ENCODE measurements around the gene FHAD1.

The FHAD1 gene

DNA sequence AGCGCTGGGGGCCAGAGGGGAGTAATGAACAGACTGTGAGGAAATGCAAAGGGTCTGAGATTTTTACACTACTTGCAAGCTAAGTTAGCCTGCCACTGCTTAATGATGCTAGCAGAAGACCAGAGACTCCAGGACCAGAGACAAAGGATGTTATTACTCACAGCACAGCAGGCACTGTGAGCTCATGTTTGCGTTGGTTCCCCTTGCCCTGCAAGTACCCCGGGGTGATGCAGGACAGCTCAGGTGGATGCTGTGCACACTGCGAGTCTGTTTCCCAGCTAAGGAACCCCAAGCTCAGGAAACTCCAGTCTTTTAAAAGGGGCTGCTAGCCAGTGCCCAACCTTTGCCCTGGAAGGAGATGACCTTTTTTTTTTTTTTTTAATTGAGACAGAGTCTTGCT is 1.2 kb downstream of the FHAD1 start:
- no peak for DNase-seq (ENCODE audit: low read depth in 2 of 2)

DNA sequence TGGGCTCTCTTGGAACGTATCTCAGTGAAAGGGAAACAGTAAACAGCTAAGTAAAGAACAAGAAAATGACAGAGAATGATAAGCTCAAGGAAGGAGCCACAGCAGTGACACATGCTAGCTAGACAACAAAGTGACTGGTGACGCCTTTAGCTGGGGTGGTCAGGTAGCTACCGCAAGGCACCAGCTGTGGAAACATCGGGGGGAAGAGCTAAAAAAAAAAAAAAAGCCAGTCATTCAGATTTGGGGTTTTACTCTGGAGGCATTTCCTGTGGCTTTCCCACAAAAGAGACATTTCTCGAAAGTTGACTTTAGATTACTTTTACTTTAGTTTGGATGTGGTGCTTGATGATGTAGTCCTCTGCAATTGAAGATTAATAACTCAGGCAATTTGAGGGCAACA is 2.1 kb downstream of the FHAD1 start:
- peak; percentile 51 to 52 for DNase-seq (ENCODE audit: low read depth in 2 of 2)

DNA sequence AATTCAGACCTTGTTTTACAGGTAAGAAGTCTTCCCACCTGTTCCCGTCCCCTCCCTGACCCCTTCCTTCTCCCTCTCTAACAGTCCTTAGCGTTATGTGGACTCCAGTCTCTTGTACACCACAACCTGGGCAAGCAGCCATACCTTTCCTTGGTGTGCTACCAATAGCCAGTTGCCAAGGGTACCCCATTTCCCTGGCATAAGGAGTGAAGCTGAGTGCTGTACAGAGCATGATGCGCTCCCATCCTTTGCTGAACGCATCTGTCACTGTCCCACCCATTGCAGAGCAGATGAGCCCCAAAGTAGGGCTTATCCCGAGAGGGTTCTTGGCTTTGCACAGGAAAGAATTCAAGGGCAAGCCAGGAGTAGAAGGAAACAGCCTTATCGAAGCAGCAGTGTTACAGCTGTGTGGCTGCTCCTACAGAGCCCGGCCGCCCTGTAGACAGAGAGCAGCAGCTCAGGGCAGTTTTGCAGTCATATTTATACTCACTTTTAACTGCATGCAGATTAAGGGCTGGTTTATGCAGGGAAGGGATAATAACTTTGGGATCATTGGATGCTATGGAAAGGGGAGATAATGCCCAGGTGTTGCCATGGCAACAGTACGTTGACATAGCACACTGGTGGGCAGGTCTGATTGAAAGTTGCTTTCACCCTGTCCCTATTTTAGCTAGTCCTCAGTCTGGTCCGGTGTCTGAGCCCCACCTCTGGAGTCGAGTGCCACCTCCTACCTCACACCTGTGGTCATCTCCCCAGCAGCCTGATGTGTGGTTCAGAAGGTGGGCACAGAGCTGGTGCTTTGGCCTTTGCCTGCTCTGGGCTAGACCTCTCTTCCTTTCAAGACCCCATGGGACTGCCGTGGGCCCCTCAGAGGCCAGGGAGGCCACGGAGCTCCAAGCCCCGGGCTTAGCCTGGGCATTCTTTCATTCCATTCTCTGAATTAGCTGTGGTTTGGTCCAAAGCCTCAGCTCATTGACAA is 5.1 kb downstream of the FHAD1 start:
- no peak for DNase-seq (ENCODE audit: low read depth in 2 of 2)

DNA sequence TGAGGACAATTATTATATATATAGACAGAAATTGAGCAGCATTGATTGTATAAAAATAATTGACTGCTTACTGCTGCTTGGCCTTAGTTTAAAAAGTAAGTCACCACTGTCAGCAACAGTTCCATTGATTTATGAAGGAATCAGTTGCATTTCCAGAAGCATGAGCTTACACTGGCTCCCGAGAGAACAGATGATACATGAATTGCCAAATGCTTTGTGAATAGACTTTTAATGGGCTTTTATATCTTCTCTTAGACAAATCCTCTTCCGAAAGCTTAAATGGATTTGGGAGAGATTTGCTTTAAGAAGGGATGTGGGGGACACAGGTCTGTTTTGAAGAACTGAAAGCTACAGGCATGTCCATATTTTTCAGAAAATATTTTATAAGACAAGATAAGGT is 7.5 kb downstream of the FHAD1 start:
- DNase-seq (ENCODE audit: low read depth in 2 of 2) = no peak

DNA sequence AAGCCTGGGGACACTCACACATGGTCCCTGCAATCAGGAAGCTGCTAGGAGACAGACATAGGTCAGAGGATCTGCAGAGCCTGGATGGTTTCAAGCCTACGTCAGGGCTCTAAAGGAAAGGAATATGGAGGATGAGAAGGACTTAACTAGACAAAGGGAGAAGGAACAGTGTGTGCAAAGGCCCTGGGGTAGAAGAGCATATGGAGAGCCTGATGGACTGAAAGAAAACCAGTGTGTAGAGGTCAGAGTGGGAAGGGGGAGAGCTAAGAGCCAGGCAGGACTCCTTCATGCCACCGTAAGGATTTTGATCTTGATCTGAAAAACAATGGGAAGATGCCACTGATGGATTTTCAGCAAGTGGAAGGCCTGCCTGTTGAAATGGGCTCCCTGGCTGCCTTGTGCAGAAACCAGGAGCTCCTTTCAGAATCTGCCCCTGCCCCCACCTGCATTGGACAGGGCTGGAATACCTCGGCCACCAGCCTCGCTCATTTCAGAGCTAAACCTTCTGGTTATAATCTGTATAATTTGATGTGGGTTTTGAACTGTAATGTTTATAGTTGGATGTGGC is 8.6 kb downstream of the FHAD1 start:
- no peak for DNase-seq (ENCODE audit: low read depth in 2 of 2)

DNA sequence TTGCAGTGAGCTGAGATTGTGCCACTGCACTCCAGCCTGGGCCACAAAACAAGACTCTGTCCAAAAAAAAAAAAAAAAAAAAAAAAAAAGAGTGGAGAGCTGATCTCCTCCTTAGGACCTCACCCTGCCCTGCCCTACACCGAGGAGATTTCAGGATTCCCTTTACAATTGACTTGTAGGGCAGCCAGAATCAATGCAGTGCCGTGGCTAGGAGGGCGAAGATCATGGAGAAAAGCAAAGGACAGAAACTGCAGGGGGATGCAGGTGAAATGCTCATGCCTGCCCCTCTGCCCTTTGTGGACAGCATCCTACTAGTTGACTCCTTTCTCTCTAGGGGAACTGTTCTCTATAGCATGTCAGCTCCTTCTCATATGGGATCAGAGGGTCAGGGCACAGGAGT is 9.6 kb downstream of the FHAD1 start:
- DNase-seq (ENCODE audit: low read depth in 2 of 2) = no peak

DNA sequence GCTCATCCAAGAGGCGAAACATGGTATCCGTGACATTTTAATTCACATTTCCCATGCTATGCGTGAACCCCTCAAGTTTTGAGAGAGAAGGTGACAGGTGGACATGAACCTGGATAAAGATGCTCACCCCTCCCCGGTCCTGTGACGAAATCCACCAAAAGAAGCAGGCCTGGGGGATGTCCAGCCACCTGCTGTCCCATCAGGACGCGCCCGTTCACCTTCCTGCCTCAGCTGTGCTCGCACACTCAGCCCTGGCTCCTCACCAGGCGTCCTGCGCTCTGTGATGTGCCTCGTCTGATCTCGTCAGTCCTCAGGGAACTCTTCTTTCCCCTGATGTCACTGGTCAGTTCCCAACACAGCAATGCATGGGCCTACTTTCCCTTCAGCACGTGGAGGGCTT is 10.3 kb downstream of the FHAD1 start:
- DNase-seq (ENCODE audit: low read depth in 2 of 2) = no peak

DNA sequence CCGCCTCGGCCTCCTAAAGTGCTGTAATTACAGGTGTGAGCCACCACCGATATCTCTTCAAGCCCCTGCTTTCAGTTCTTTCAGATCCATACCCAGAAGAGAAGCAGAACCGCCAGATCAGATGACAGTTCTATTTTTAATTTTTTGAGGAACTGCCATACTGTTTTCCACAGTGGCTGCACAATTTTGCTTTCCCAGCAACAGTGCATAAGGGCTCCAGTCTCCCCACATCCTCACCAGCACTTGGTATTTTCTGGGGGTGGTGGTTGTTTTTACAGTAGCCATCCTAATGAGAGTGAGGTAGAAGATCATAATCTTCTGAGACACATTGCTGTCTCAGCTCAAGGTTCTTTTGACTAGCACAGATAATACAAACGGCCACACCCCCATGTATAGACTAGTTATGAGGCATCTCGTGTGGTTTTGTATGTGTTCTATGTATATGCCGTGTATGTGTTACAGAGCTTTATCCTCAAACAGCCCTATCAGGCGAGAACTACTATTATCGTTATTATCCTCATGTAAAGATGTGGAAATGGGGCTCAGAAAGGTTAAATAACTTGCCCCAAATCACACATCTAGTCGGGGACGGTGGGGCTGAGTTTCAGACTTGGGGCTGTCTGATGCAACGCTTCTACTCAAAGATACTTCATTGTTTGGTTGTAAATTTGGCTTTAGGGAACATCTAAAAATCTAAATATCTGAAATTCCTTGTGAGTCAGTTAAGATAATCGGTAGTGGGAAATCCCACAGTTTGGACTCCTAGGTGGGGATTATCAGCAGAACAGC is 12.0 kb downstream of the FHAD1 start:
- no peak for DNase-seq (ENCODE audit: low read depth in 2 of 2)

DNA sequence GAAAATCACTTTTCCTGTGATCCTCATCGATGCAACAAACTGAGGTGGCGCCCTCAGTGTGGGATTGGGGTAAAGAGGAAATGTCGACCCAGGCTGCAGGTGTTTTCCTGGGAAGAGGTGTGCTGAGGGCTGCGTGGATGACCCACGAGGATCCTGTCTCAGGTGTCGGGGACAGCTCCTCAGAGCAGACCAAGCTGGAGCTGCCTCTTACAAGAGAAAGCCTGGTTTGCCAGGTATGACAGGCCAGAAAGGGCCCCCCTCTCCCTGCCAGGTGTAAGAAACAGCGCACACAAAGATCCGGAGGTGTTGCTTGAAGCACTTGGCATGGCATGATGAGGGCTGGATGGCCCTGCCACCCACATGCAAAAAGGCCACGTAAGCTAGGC is 12.6 kb downstream of the FHAD1 start:
- no peak for DNase-seq (ENCODE audit: low read depth in 2 of 2)

DNA sequence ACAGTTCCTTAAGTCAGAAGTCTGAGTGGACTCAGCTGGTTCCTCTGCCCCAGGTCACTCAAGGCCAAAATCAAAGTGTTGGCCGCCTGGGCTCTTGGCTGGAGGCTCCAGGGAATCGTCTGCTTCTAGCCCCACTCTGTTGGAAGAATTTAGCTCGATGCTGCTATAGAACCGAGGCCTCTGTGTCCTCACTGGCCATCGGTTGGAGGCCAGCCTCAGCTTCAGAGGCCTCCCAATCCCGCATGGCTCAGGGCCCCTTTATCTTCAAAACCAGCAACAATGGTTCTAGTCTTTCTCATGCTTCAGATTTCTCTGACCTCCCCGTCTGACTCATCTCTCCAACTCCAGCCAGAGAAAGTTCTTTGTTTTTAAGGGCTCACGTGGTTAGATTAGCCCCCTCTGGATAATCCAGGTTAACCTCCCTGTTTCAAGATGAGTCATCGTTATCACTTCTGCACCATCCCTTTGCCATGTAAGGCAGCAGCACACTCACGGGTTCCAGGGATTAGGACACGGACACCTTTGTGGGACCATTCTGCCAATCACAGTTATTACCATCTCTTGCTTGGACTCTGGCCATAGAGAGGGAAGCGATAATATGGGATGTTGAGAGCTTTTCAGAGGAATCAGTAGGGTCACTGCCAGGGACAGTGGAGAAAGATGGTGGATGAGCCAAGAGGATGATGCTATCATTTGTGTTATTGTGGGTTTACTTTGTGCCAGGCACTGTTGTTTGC is 13.6 kb downstream of the FHAD1 start:
- no peak for DNase-seq (ENCODE audit: low read depth in 2 of 2)

DNA sequence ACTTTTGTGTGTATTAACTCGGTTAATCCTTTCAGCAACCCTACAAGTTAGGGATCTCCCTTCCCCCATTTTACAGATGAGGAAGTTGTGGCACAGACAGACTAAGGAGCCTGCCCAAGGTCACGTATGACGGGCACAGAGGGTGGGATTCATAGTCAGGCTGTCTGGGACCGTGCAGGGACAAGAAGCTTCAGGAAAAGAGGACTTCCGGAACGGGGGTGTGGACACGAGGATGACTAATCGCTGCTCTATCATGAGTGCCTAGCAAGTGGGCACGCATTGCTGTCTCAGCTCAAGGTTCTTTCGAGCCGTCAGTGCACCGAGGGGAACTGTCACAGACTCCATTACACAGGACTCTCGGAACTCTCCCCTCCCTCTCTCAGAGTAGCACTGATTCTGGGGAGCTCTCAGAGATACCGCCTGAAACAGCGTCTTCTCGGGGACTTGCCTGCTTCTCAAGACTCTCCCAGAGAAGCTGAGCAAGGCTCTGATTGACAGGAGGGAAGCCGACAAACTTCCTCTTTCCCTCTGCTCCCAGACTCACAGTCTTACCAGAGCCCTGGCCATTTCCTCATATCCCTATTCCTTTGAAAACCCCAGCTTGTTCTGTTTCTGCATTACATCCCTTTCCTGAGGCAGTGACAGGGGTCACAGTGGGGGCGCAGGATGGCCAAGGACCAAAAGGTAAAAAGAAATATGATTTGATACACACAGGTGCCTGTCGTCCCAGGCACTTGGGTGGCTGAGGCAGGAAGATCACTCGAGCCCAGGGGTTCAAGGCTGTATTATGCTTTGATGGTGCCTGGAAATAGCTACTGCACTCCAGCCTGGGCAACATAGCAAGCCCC is 14.4 kb downstream of the FHAD1 start:
- peak; percentile 15 to 25 for DNase-seq (ENCODE audit: low read depth in 2 of 2)

DNA sequence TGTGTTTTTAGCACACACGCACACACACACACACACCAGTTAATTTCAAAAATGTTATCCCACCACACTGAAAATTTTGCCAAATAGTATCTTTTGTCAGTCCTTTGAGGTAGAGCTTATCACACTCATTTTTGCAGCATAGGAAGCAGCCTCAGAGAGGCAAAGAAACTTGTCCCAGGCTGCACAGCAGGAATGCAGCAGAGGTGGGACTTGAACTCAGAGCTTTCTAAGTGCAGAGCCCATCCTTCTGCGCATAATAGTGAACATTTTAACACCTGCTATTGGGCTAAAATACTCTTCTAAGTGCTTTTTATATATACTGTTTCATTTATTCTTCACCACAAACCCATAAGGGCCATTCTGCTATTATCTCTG is 15.0 kb downstream of the FHAD1 start:
- DNase-seq (ENCODE audit: low read depth in 2 of 2) = no peak

DNA sequence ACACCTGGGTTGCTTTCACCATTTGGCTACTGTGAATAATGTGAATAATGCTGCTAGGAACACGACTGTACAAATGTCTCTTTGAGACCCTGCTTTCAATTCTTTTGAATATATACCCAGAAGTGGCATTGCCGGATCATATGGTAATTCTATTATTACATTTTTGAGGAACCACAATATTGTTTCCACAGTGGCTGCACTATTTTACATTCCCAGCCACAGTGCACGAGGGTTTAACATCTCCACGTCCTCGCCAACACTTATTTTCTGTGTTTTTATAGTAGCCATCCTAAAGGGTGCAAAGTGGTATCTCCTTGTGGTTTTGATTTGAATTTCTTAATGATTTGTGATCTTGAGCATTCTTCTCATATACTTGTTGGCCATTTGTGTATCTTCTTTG is 15.7 kb downstream of the FHAD1 start:
- no peak for DNase-seq (ENCODE audit: low read depth in 2 of 2)

DNA sequence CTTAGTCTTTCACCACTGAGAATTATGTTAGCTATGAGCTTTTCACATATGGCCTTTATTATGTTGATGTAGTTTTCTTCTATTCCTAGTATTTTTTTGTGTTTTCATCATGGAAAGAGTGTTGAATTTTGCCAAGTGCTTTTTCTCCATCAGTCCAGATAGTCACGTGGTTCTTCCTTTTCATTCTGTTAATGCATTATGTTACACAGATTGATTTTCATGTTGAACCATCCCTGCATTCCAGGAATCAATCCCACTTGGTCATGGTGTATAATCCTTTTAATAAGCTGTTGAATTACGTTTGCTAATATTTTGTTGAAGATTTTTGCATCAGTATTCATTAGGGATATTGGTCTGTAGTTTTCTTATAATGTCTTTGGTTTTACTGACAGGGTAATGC is 17.7 kb downstream of the FHAD1 start:
- DNase-seq (ENCODE audit: low read depth in 2 of 2) = no peak

DNA sequence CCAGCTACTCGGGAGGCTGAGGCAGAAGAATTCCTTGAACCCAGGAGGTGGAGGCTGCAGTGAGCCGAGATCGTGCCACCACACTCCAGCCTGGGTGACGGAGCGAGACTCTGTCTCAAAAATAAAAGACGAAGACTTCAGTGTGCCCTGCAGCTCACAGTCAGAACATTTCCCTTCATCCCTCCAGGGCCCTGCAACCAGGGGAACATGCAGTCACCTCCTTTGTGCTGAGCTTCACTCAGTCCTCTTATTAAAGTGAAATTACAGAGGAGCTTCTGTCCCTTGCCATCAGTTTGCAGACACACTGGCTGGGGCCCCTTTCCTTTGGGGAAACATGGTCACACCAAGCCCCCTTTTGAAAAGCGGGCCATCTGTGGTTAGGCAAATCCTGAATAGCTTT is 24.2 kb downstream of the FHAD1 start:
- no peak for DNase-seq (ENCODE audit: low read depth in 2 of 2)

DNA sequence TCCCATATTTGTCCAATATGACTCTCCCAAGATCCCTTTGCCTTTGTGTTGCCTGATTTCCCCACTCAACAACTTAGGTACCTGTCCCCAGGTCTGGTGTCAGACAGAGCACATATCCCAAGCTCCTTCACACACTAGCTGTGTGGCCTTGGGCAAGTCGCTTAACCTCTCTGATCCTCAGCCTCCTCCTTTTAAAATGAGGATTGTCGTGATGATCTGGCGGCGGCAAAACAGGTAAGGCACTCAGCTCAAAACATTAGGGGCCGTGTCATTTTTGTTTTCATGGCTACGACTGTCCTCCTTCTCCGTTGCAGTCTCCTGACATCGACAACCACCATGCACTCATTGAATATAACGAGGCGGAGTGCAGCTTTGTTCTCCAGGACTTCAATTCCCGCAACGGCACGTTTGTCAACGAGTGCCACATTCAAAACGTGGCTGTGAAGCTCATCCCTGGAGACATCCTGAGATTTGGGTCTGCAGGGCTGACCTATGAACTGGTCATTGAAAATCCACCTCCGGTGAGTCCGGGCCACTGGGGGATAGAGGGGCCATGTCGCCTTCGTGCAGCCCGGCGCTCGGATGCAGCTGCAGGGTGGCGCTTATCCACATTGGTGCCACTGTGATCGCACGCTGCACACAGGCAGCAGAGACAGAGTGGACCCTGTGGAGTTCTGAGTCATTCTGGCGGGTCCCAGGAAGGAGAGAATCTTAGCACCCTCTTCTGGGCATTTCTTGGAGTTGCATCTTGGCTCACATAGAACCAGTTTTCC is 25.2 kb downstream of the FHAD1 start:
- DNase-seq (ENCODE audit: low read depth in 2 of 2) = no peak

DNA sequence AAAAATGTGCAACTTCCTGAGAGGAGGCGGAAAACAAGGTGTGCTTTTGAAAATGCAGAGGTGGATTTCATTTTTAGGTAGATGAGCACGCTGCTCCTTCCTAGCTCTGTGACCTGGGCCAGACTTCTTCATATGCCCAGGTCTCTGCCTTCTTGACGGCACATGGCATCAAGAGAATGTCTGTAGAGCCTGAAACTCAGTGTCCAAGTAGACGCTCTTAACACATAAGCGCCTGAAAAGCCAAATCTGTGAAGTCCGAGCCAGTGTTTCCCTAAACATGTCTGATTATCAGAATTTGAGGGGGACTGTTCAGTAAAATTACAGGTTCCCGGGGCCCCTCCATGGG is 25.7 kb downstream of the FHAD1 start:
- no peak for DNase-seq (ENCODE audit: low read depth in 2 of 2)

DNA sequence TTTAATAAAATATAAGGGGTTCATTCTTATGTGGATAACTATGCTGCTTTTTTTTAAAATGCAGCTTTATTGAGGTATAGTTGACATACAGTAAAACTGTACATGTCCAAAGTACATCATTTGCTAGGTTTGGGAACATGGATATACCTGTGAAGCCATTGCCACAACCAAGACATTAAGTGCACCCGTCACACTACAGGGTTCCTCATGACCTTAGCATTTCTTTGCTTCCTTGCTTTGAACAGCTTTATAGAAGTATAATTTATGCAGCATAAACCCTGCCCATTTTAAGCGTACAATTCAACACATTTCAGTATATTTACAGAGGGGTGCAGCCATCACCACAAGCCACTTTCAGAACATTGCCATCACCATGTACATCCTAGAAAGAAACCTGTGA is 26.3 kb downstream of the FHAD1 start:
- no peak for DNase-seq (ENCODE audit: low read depth in 2 of 2)

DNA sequence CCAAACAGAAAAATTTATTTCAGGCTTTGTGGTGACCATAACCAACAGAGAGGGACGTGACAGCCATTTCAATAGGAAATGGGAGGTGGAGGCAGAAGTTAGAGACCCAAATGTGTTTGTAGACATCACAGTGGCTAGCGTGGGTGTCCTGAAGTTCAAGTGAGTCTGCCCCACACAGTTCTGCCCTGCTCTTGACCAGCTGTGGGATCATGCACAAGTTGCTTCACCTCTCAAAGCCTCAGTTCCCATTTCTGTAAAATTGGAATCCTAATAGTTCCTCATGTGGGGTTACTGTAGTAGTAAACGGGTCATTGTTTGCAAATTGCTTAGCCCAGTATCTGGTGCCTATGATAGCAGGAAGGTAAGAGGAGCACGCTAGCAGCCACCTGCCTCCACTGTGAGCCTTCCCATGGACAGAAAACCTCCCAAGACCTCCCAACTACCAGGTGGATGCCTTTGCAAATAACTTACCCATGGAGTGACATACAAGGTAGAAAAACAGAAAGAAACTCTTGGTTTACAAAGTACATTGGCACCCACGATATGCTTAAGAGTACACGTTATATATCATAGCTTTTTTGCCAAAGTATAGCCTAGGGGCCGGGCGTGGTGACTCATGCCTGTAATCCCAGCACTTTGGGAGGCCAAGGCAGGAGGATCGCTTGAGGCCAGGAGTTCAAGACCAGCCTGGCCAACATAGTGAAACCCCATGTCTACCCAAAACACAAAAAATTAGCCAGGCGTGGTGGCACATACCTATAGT is 29.1 kb downstream of the FHAD1 start:
- DNase-seq (ENCODE audit: low read depth in 2 of 2) = no peak
